ENCODE data around the gene KRTAP19-7. TPM values are rescaled to one million over a fixed set of nuclear protein-coding genes. Genes with fewer than 3 reads are reported as not detected.

KRTAP19-7 gene
- total and polyA plus RNA-seq, 2 of the 8 experiments (the other 6 are each of a cell fraction or from before 2014, with no cell fraction given): not detected

DNA sequence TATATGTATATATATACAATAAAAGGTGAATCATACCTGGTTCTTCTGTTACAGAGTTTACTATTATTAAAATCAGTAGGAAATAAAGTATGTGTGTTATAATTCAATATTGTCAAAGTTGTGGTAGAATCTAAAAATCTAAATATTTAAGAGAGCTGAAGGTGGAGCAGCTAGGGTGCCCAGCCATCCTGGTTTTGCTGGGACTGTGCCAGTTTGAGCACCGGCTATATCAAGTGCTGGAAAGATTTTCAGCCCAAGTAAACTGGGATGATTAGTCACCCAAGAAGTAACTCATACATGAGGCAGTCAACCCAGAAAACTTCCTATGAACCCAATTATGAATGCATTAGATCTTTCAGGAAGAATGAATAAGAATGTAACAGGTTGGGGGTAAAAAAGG lies 42.2 kb downstream of the KRTAP19-7 start:
- Histone ChIP-seq H3K9me3 (ENCODE audit: insufficient read depth in 2 of 2, low read depth in 1 of 2, low read length in 1 of 2) (peaks cover 0 to 4% of the 10 kb centered on the region in 2 experiments; a peak in 1 of 4 replicates), H3K14ac (ENCODE audit: insufficient read length) (no peak overlapping the region), H2BK20ac (ENCODE audit: low read length) (no peak overlapping the region), H3K79me2 (ENCODE audit: control insufficient read depth in 1 of 2, insufficient read depth in 2 of 2, low read length in 2 of 2) (no peaks in the 10 kb centered on the region), H4K5ac (ENCODE audit: insufficient read length, low read depth, low read length) (no peak overlapping the region), H3K56ac (replicated peaks; ENCODE audit: insufficient read length, low read depth, low read length) (no peak overlapping the region), H3K23me2 (ENCODE audit: low read depth, low read length) (no peaks in the 10 kb centered on the region), H2BK5ac (ENCODE audit: low read depth, low read length) (no peak overlapping the region), H2BK12ac (ENCODE audit: low read depth, low read length) (no peak overlapping the region), H2AFZ (ENCODE audit: low read length) (no peak overlapping the region), H2BK15ac (ENCODE audit: low read length) (no peak overlapping the region), H4K20me1 (replicated peaks in 1 of 2; ENCODE audit: control insufficient read depth in 1 of 2, insufficient read depth in 2 of 2, low read length in 2 of 2) (no peaks in the 10 kb centered on the region), H3K79me1 (ENCODE audit: low read depth, low read length) (no peaks in the 10 kb centered on the region), H3K18ac (ENCODE audit: extremely low read depth, low read length) (no peak overlapping the region), H4K8ac (ENCODE audit: extremely low read depth, insufficient read depth, low read length) (no peak overlapping the region), H3K4me1 (replicated peaks in 1 of 4; ENCODE audit: control insufficient read depth in 3 of 4, insufficient read depth in 4 of 4, low read length in 3 of 4) (no peaks in the 10 kb centered on the region), H2BK120ac (replicated peaks; ENCODE audit: low read depth, low read length) (no peak overlapping the region), H3K27me3 (replicated peaks in 1 of 4; ENCODE audit: control insufficient read depth in 3 of 4, extremely low read depth in 1 of 4, insufficient read depth in 3 of 4, low read length in 3 of 4) (no peaks in the 10 kb centered on the region), H3K4ac (replicated peaks; ENCODE audit: insufficient read length, low read depth, low read length) (no peak overlapping the region), H3K4me3 (ENCODE audit: extremely low read depth in 1 of 4, insufficient read depth in 2 of 4, low read depth in 3 of 4, low read length in 4 of 4) (no peak overlapping the region), H3K27ac (ENCODE audit: low read depth, low read length) (no peak overlapping the region), H4K91ac (replicated peaks; ENCODE audit: insufficient read length, low read length) (no peak overlapping the region), H3K36me3 (ENCODE audit: control insufficient read depth in 2 of 4, insufficient read depth in 4 of 4, low read length in 3 of 4) (peaks cover 0 to 3% (median 0%) of the 10 kb centered on the region in 4 experiments; a peak in 1 of 8 replicates), H2AK5ac (ENCODE audit: low read depth, low read length) (no peak overlapping the region), H3K9ac (replicated peaks in 1 of 4; ENCODE audit: extremely low read depth in 1 of 4, low read depth in 3 of 4, low read length in 3 of 4) (no peak overlapping the region), H3K4me2 (ENCODE audit: insufficient read depth in 1 of 2, low read depth in 2 of 2, low read length in 2 of 2) (no peak overlapping the region), H3K23ac (ENCODE audit: insufficient read length) (no peak overlapping the region)
- DNase-seq (ENCODE audit: low read depth in 1 of 2, low spot score in 2 of 2) (no peak), FAIRE-seq (no peak)
- TF ChIP-seq SP2 (IDR thresholded peaks at IDR 0.05; ENCODE audit: low read length) (no peak), GABPA (IDR thresholded peaks at IDR 0.05; ENCODE audit: borderline replicate concordance, insufficient read depth, low read length) (no peak), HDAC6 (IDR thresholded peaks at IDR 0.05; ENCODE audit: low read depth, low read length) (no peak), KDM5A (IDR thresholded peaks at IDR 0.05; ENCODE audit: low read length) (no peak), FOSL1 (IDR thresholded peaks at IDR 0.05; ENCODE audit: insufficient read depth, low read depth, low read length) (no peak), BACH1 (IDR thresholded peaks at IDR 0.05; ENCODE audit: low read length) (no peak), SAP30 (IDR thresholded peaks at IDR 0.05; ENCODE audit: insufficient read depth, insufficient replicate concordance, low read length) (no peak), TCF12 (IDR thresholded peaks at IDR 0.05; ENCODE audit: low read depth, low read length) (no peak), CREB1 (IDR thresholded peaks at IDR 0.05) (no peak), CEBPB (IDR thresholded peaks at IDR 0.05; ENCODE audit: low read depth, low read length) (no peak), SP4 (IDR thresholded peaks at IDR 0.05; ENCODE audit: low read length) (no peak), ASH2L (IDR thresholded peaks at IDR 0.05; ENCODE audit: low read length) (no peak), RNF2 (IDR thresholded peaks at IDR 0.05; ENCODE audit: borderline replicate concordance, low read depth, low read length, missing control alignments, poor library complexity, severe bottlenecking) (no peak)
- TF ChIP-seq, protein P1, sequence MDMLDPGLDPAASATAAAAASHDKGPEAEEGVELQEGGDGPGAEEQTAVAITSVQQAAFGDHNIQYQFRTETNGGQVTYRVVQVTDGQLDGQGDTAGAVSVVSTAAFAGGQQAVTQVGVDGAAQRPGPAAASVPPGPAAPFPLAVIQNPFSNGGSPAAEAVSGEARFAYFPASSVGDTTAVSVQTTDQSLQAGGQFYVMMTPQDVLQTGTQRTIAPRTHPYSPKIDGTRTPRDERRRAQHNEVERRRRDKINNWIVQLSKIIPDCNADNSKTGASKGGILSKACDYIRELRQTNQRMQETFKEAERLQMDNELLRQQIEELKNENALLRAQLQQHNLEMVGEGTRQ (IDR thresholded peaks at IDR 0.05; ENCODE audit: low read length): no peak
- ChIA-PET POLR2A (ENCODE audit: partially characterized antibody) (no interaction called here), CTCF (ENCODE audit: partially characterized antibody) (no interaction called here)
- WGBS, 2 experiments (ENCODE audit: extremely low coverage in 1 of 2, insufficient coverage in 1 of 2, insufficient read length in 1 of 2, insufficient replicate concordance in 2 of 2, low coverage in 1 of 2, low lambda C conversion rate in 2 of 2, missing lambda C conversion rate in 1 of 2): 100% methylated on average over 1 of the region's 1 CpG; no CpG with 5 or more reads in 1 of the 2 experiments
